Lower leg skin (tissue), 4 donors: ENCODE data around the gene EFCAB6. TPM values are rescaled to one million over a fixed set of nuclear protein-coding genes. Genes with fewer than 3 reads are reported as not detected.

Experiments used
- DNase-seq, 2 donors: peaks; one replicate each; pipeline ENCODE4 v3.0.0-alpha.2; 2019; ENCODE audit warnings: low spot score in 2 of 2
- H3K4me3 ChIP-seq: fragments of 200-600 bp; sonication (generic); 2 replicates; pipeline ENCODE4 v1.5.1; 2017; ENCODE audit warnings: mild to moderate bottlenecking, low read depth; ENCODE audit not compliant: poor library complexity, severe bottlenecking
- CTCF ChIP-seq, 3 donors: fragments of 450-650 bp; IDR thresholded peaks; one replicate each; pipeline ENCODE4 v1.5.1; 2016; ENCODE audit warnings: antibody characterized with exemption in 3 of 3, mild to moderate bottlenecking in 3 of 3, moderate library complexity in 2 of 3
- POLR2A ChIP-seq, 2 donors: fragments of 450-650 bp; IDR thresholded peaks; one replicate each; pipeline ENCODE4 v1.6.1; 2016 to 2017; ENCODE audit warnings: antibody characterized with exemption in 2 of 2, mild to moderate bottlenecking in 1 of 2, moderate library complexity in 1 of 2
- WGBS, 2 donors: methylation state at CpG; one replicate each; pipeline ENCODE4 v1.1.5; 2018; 5-methylcytosine and 5-hydroxymethylcytosine counted together
- intact Hi-C: fragments of 100-400 bp; cut with DNase I; formaldehyde crosslinking; loops from one replicate; pipeline ENCODE4 v1.15.0; 2023; ENCODE audit warnings: low total_unique reads
- total RNA-seq, 4 donors: library from RNA; depleted of rRNA; stranded (reverse); fragments of >200 nt; gene quantifications; one replicate each; pipeline ENCODE4 v1.1.0, GENCODE V29; 2016

The EFCAB6 gene
- total RNA-seq, 4 donors from 2014 or later = 0.44 to 4.2 (median 1.8) TPM

- TF ChIP-seq CTCF (IDR thresholded peaks at IDR 0.05) = no peak
- TF ChIP-seq POLR2A (IDR thresholded peaks at IDR 0.05) = no peak
- H3K4me3 ChIP-seq = no peak overlapping the region
- intact Hi-C loops = no loop called here
- WGBS, 2 donors = 87 to 88% methylated on average over 7 of the region's 7 CpGs
- peak in 1 of 2 donors; percentile 53 for DNase-seq
These were observed 47.1 kb upstream of the EFCAB6 start for GRCh38 chr22:43859176-43859575.

- peak in 1 of 2 donors; percentile 69 for DNase-seq
- 73 to 75% methylated on average over 11 of the region's 11 CpGs for WGBS, 2 donors
- H3K4me3 ChIP-seq = no peak overlapping the region
- TF ChIP-seq POLR2A (IDR thresholded peaks at IDR 0.05) = no peak
- no peak for TF ChIP-seq CTCF (IDR thresholded peaks at IDR 0.05)
- intact Hi-C loops = no loop called here
These were observed 46.2 kb upstream of the EFCAB6 start for GRCh38 chr22:43858156-43858895.

GRCh38 chr22:43857367-43857766 lies 45.3 kb upstream of the EFCAB6 start:
- no peak overlapping the region for H3K4me3 ChIP-seq
- intact Hi-C loops = no loop called here
- DNase-seq = no peak
- TF ChIP-seq POLR2A (IDR thresholded peaks at IDR 0.05) (no peak), CTCF (IDR thresholded peaks at IDR 0.05) (no peak)

- no peak overlapping the region for H3K4me3 ChIP-seq
- WGBS, 2 donors = 73 to 97% methylated on average over 4 of the region's 4 CpGs
- no peak for TF ChIP-seq CTCF (IDR thresholded peaks at IDR 0.05)
- TF ChIP-seq POLR2A (IDR thresholded peaks at IDR 0.05) = no peak
- DNase-seq = no peak
- intact Hi-C loops = no loop called here
These were observed 43.3 kb upstream of the EFCAB6 start for GRCh38 chr22:43855431-43855830.

GRCh38 chr22:43854786-43855271 lies 42.7 kb upstream of the EFCAB6 start:
- 77 to 78% methylated on average over 12 to 13 of the region's 13 CpGs for WGBS, 2 donors
- no peak overlapping the region for H3K4me3 ChIP-seq
- intact Hi-C loops = no loop called here
- DNase-seq = peak in 1 of 2 donors; percentile 53
- TF ChIP-seq POLR2A (IDR thresholded peaks at IDR 0.05) (no peak), CTCF (IDR thresholded peaks at IDR 0.05) (no peak)
